ENCODE results near the gene USH1C. TPM values are rescaled to one million over a fixed set of nuclear protein-coding genes. Genes with fewer than 3 reads are reported as not detected.

USH1C gene
- total and polyA plus RNA-seq, 2 experiments from 2014 or later = not detected

GRCh38 chr11:17507773-17508172, 36.4 kb downstream of the USH1C start:
- H3F3A ChIP-seq (ENCODE audit: insufficient read depth) = no peaks in the 10 kb centered on the region
- H3K4me3 ChIP-seq = no peak overlapping the region
- H3K9me3 ChIP-seq (ENCODE audit: low read depth) = no peaks in the 10 kb centered on the region
- in situ Hi-C loops (cut with MboI) = loop anchor here (10.0 kb wide), 1 partner anchor 123 kb away; the partner anchor contains the start of gene KCNJ11
- H2AFZ ChIP-seq = no peak overlapping the region
- no peak overlapping the region for H3K27ac ChIP-seq
- H3K4me1 ChIP-seq (ENCODE audit: insufficient read depth) = no peaks in the 10 kb centered on the region
- H3K4me2 ChIP-seq (ENCODE audit: unreplicated experiment) = no peak overlapping the region
- DNase-seq = no peak
- H3K27me3 ChIP-seq (replicated peaks; ENCODE audit: insufficient read depth) = peaks cover 8% of the 10 kb centered on the region; the same call in 1 of the 2 replicates
- 53 to 54% methylated on average over 2 of the region's 2 CpGs for whole genome bisulfite sequencing, 2 experiments (ENCODE audit: low coverage in 1 of 2, low lambda C conversion rate in 2 of 2, missing lambda C conversion rate in 2 of 2)
- no peak for TF ChIP-seq EZH2 (IDR thresholded peaks at IDR 0.05; ENCODE audit: insufficient read depth, poor library complexity, severe bottlenecking)
- TF ChIP-seq EZH2phosphoT487 (IDR thresholded peaks at IDR 0.05; ENCODE audit: insufficient read depth, low read depth) = no peak
- no peaks in the 10 kb centered on the region for H3K36me3 ChIP-seq (ENCODE audit: low read depth)
- no peak overlapping the region for H3K9ac ChIP-seq
- H3K79me2 ChIP-seq (ENCODE audit: insufficient read depth) = no peaks in the 10 kb centered on the region
- no peaks in the 10 kb centered on the region for H3K9me2 ChIP-seq (ENCODE audit: insufficient read depth)
- H4K20me1 ChIP-seq (ENCODE audit: insufficient read depth) = no peaks in the 10 kb centered on the region

DNA sequence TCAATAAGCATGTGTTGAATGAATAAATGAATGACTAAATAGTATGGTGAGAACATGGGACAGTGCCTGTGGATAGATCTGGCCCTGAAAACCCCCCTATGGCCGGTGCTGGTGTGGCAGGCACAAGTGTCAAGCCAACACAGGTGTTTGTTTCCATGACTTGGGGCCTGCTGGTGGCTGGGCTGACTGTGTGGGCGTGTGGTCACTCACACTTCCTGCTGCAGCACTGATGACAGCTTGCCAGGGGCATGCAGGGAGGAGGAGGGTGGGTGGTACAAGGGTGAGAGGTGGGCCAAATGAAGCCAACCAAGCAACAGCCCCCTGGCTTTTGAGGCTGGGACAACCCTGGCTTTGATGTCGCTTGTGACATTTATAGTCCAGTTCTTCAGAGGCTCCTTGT, 37.3 kb downstream of the USH1C start:
- in situ Hi-C loops (cut with MboI) = loop anchor here (10.0 kb wide), 1 partner anchor 122 kb away; the partner anchor contains the start of gene KCNJ11
- Histone ChIP-seq H4K20me1 (ENCODE audit: insufficient read depth) (no peaks in the 10 kb centered on the region), H3K79me2 (ENCODE audit: insufficient read depth) (no peaks in the 10 kb centered on the region), H3K36me3 (ENCODE audit: low read depth) (no peaks in the 10 kb centered on the region), H3K4me1 (ENCODE audit: insufficient read depth) (no peaks in the 10 kb centered on the region), H3K4me3 (no peak overlapping the region), H3F3A (ENCODE audit: insufficient read depth) (no peaks in the 10 kb centered on the region), H3K9me3 (ENCODE audit: low read depth) (no peaks in the 10 kb centered on the region), H3K4me2 (ENCODE audit: unreplicated experiment) (no peak overlapping the region), H3K9me2 (ENCODE audit: insufficient read depth) (no peaks in the 10 kb centered on the region), H3K27me3 (replicated peaks; ENCODE audit: insufficient read depth) (no peaks in the 10 kb centered on the region; the same call in 1 of the 2 replicates), H2AFZ (no peak overlapping the region), H3K9ac (no peak overlapping the region), H3K27ac (no peak overlapping the region)
- TF ChIP-seq EZH2phosphoT487 (IDR thresholded peaks at IDR 0.05; ENCODE audit: insufficient read depth, low read depth) = no peak
- TF ChIP-seq EZH2 (IDR thresholded peaks at IDR 0.05; ENCODE audit: insufficient read depth, poor library complexity, severe bottlenecking) = no peak
- WGBS, 2 experiments (ENCODE audit: low coverage in 1 of 2, low lambda C conversion rate in 2 of 2, missing lambda C conversion rate in 2 of 2) = 49 to 54% methylated on average over 3 of the region's 3 CpGs
- DNase-seq = no peak

DNA sequence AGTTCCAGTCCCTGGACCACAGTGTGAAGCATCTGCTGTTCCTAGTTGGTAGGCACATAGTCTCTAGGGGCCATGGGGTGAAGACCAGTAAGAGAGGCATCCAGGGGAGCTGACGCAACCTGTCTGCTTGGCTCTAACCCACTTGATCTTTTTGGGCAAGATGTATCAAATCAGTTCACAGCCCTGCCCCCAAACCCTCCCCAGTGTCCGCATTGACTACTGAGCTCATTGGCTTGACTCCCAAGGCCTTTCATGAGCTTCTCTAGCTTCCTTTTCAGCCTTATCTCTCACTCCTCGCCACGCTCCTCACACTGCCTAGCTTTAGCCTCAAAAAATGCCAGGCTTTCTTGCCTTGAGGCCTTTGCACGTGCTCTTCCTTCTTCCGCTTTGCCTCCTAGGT, 37.9 kb downstream of the USH1C start:
- Histone ChIP-seq H3K9me3 (ENCODE audit: low read depth) (no peaks in the 10 kb centered on the region), H4K20me1 (ENCODE audit: insufficient read depth) (no peaks in the 10 kb centered on the region), H3K4me1 (ENCODE audit: insufficient read depth) (no peaks in the 10 kb centered on the region), H3K79me2 (ENCODE audit: insufficient read depth) (no peaks in the 10 kb centered on the region), H3K9me2 (ENCODE audit: insufficient read depth) (no peaks in the 10 kb centered on the region), H3F3A (ENCODE audit: insufficient read depth) (no peaks in the 10 kb centered on the region), H3K27me3 (replicated peaks; ENCODE audit: insufficient read depth) (no peaks in the 10 kb centered on the region; the same call in 1 of the 2 replicates), H3K9ac (no peak overlapping the region), H3K4me3 (no peak overlapping the region), H3K36me3 (ENCODE audit: low read depth) (no peaks in the 10 kb centered on the region), H2AFZ (no peak overlapping the region), H3K4me2 (ENCODE audit: unreplicated experiment) (no peak overlapping the region), H3K27ac (no peak overlapping the region)
- no peak for TF ChIP-seq EZH2phosphoT487 (IDR thresholded peaks at IDR 0.05; ENCODE audit: insufficient read depth, low read depth)
- TF ChIP-seq EZH2 (IDR thresholded peaks at IDR 0.05; ENCODE audit: insufficient read depth, poor library complexity, severe bottlenecking) = no peak
- in situ Hi-C loops (cut with MboI) = loop anchor here (10.0 kb wide), 1 partner anchor 122 kb away; the partner anchor contains the start of gene KCNJ11
- DNase-seq = no peak
- WGBS, 2 experiments (ENCODE audit: low coverage in 1 of 2, low lambda C conversion rate in 2 of 2, missing lambda C conversion rate in 2 of 2) = 64 to 71% methylated on average over 6 of the region's 6 CpGs

DNA sequence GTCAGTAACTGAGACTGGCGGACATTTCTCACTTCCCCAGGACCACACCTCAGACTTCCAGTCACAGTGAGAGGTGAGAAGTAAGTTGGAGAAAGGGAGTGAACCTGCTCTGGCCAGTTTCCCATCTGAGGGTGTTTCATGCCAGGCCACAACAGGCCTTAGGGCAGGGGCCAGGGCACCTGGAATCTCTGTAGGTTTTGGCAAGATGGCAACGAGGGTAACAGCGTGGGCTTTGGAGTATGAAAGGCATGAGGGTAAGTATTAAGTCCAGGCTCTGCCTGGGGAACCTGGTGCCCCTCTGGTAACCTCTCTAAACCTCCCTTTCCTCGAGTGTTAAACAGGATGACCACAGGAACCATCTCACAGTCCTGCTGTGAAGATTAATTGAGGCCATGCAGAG, 39.1 kb downstream of the USH1C start:
- H2AFZ ChIP-seq = no peak overlapping the region
- no peaks in the 10 kb centered on the region for H4K20me1 ChIP-seq (ENCODE audit: insufficient read depth)
- no peaks in the 10 kb centered on the region for H3K9me2 ChIP-seq (ENCODE audit: insufficient read depth)
- no peaks in the 10 kb centered on the region for H3K9me3 ChIP-seq (ENCODE audit: low read depth)
- no peak for DNase-seq
- H3K27me3 ChIP-seq (replicated peaks; ENCODE audit: insufficient read depth) = no peaks in the 10 kb centered on the region; the same call in 1 of the 2 replicates
- TF ChIP-seq EZH2 (IDR thresholded peaks at IDR 0.05; ENCODE audit: insufficient read depth, poor library complexity, severe bottlenecking) = no peak
- TF ChIP-seq EZH2phosphoT487 (IDR thresholded peaks at IDR 0.05; ENCODE audit: insufficient read depth, low read depth) = no peak
- H3K4me1 ChIP-seq (ENCODE audit: insufficient read depth) = no peaks in the 10 kb centered on the region
- H3K4me2 ChIP-seq (ENCODE audit: unreplicated experiment) = no peak overlapping the region
- in situ Hi-C loops (cut with MboI) = loop anchor here (10.0 kb wide), 1 partner anchor 120 kb away; the partner anchor contains the start of gene KCNJ11
- H3K4me3 ChIP-seq = no peak overlapping the region
- H3F3A ChIP-seq (ENCODE audit: insufficient read depth) = no peaks in the 10 kb centered on the region
- H3K9ac ChIP-seq = no peak overlapping the region
- no peaks in the 10 kb centered on the region for H3K79me2 ChIP-seq (ENCODE audit: insufficient read depth)
- H3K36me3 ChIP-seq (ENCODE audit: low read depth) = no peaks in the 10 kb centered on the region
- H3K27ac ChIP-seq = no peak overlapping the region
- WGBS, 2 experiments (ENCODE audit: low coverage in 1 of 2, low lambda C conversion rate in 2 of 2, missing lambda C conversion rate in 2 of 2) = 64 to 68% methylated on average over 4 of the region's 4 CpGs
